OCI-LY3 (cell line): ENCODE measurements around the gene GREM2.

Experiments used
- EZH2phosphoT487 ChIP-seq: fragments of 200-600 bp; shearing (Covaris generic); IDR thresholded peaks from 2 replicates; pipeline ENCODE4 v1.6.1; 2018; ENCODE audit warnings: antibody characterized with exemption, mixed run types, low read depth
- TF ChIP-seq, protein P1 (sequence below): fragments of 200-600, 300-600 bp; sonication (generic); IDR thresholded peaks from 2 replicates; pipeline ENCODE4 v1.5.1; 2014; ENCODE audit warnings: antibody characterized with exemption, low read length, low read depth

DNA sequence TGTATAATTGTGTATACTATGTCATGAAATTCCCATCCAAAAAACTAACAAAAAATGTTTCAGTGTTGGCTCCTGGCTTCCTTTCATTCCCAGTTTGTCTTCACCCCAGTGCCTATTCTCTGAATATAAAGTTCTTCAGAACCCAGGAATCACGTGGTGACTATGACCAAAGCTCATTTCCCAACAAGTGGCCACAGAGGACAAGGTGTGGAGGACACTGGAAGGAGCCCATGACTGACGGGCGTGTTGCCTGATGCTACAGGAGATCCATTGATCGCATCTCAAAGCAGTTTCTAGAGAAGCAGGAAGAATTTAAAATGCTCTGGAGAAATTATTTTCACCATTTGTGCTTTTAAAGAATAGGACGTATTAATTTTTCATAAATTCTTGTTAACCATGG, 7.4 kb upstream of the GREM2 start:
- TF ChIP-seq, protein P1, sequence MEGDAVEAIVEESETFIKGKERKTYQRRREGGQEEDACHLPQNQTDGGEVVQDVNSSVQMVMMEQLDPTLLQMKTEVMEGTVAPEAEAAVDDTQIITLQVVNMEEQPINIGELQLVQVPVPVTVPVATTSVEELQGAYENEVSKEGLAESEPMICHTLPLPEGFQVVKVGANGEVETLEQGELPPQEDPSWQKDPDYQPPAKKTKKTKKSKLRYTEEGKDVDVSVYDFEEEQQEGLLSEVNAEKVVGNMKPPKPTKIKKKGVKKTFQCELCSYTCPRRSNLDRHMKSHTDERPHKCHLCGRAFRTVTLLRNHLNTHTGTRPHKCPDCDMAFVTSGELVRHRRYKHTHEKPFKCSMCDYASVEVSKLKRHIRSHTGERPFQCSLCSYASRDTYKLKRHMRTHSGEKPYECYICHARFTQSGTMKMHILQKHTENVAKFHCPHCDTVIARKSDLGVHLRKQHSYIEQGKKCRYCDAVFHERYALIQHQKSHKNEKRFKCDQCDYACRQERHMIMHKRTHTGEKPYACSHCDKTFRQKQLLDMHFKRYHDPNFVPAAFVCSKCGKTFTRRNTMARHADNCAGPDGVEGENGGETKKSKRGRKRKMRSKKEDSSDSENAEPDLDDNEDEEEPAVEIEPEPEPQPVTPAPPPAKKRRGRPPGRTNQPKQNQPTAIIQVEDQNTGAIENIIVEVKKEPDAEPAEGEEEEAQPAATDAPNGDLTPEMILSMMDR, result no peak
- no peak for TF ChIP-seq EZH2phosphoT487
